HG03457 (cell line): ENCODE results near the gene DCUN1D5.

Experiments used
- ATAC-seq: cut with Tn5 transposase; IDR thresholded peaks from one replicate; pipeline ENCODE4 v1.9.1; 2021; ENCODE audit warnings: moderate number of reproducible peaks; ENCODE audit not compliant: unreplicated experiment

The DCUN1D5 gene

DNA sequence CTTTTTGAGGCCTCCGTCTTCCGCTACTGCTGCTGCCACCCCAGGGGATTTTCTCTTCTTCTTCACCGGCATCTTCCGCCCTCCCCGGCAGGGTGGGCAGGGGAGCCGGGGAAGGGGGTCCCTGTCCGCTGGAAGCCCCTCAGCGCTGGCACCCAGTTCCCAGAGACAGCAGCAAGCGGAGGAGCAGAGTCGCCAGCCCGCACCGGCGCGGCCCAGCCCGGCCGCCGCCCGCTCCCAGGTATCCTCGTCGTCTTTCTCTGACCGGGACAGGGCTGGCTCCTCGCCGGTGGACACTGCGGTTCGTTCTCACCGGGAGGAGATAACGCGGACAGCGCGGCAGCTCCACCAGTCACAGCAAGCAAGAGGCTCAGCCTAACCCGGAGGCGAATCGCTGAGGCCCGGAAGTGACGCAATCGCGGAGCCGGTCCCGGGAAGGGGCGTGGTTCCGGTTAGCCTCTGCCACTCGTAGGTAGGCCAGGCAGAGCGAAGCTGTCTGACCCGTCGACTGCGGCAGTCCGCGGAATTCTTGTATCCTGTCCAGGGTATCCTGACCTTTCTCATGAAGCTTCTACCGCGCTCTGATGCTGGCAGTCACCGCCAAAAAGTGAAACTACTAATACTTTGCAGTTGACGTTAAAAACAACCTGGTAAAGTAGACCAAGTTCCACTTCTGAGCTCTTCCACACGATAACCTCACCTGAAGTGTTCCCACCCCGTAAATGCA is at the start of gene DCUN1D5:
DCUN1D5 (minus strand) TSS at position 360 of the 724 bp plus-strand sequence; CDS start at position 72, 288 bp downstream.
- ATAC-seq, result peak; percentile 99

DNA sequence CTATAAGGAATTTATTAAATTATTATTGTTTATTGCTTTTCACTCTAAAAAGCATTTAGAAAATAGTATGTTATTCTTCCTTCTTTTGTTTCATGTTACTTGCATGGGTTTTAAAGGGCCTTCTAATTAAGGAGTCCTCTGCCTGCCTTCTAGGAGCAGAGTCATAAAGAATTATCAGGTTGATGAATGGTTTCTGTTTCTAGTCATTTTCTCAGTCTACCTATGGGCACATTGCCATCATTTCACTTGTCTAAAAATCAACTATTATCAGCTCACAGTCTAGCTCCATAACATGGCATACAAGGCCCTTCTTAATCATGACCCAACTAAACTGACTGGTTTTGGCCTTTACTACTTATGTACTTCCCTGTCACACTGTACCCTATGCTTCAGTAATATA is 33.5 kb upstream of the DCUN1D5 start:
- no peak for ATAC-seq

- no peak for ATAC-seq
Observed at GRCh38 chr11:103114836-103115235, 22.9 kb upstream of the DCUN1D5 start.

GRCh38 chr11:103112364-103112763 is 20.4 kb upstream of the DCUN1D5 start:
- no peak for ATAC-seq

- no peak for ATAC-seq
Observed at GRCh38 chr11:103111400-103111799, 19.4 kb upstream of the DCUN1D5 start.

- no peak for ATAC-seq
Observed at GRCh38 chr11:103110391-103110790, 18.4 kb upstream of the DCUN1D5 start.

DNA sequence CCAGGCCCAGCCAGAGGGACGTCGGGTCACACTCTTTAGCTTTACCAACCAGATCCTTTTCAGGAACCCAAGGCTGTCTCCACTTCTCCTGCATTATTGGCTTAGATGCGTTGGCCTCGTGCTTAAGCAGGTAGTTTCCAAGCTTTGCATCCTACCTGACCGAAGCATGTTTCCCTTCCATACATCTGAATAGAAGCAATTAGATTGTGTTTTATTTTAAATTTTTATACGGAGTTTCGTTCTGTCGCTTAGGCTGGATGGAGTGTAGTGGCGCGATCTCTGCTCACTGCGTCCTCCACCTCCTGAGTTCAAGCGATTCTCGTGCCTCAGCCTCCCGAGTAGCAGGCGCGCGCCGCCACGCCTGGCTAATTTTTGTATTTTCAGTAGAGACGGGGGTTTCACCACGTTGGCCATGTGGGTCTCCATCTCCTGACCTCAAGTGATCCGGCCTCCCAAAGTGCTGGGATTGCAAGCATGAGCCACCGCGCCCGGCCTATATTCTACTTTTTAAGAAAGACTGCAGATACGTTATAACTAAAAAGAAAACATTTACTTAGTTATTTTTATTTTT is 17.9 kb upstream of the DCUN1D5 start:
- ATAC-seq, result peak; percentile 10

- ATAC-seq, result peak; percentile 100
Observed at GRCh38 chr11:103108933-103109817, 17.2 kb upstream of the DCUN1D5 start, which contains the start of gene DYNC2H1. DYNC2H1 (plus strand) TSS chr11:103109426; CDS start chr11:103109575, 149 bp downstream.

GRCh38 chr11:103097279-103097678 is 5.3 kb upstream of the DCUN1D5 start:
- no peak for ATAC-seq

GRCh38 chr11:103091064-103091800 is 728 bp downstream of the DCUN1D5 start:
- ATAC-seq, result peak; percentile 22

GRCh38 chr11:103086461-103086860 is 5.5 kb downstream of the DCUN1D5 start:
- ATAC-seq, result no peak

- ATAC-seq, result no peak
Observed at GRCh38 chr11:103085758-103086365, 6.1 kb downstream of the DCUN1D5 start.

GRCh38 chr11:103079833-103080232 is 12.1 kb downstream of the DCUN1D5 start:
- no peak for ATAC-seq

- ATAC-seq, result no peak
Observed at GRCh38 chr11:103078710-103079109, 13.2 kb downstream of the DCUN1D5 start.

GRCh38 chr11:103077554-103077953 is 14.4 kb downstream of the DCUN1D5 start:
- no peak for ATAC-seq

GRCh38 chr11:103076361-103076760 is 15.6 kb downstream of the DCUN1D5 start:
- ATAC-seq, result no peak

DNA sequence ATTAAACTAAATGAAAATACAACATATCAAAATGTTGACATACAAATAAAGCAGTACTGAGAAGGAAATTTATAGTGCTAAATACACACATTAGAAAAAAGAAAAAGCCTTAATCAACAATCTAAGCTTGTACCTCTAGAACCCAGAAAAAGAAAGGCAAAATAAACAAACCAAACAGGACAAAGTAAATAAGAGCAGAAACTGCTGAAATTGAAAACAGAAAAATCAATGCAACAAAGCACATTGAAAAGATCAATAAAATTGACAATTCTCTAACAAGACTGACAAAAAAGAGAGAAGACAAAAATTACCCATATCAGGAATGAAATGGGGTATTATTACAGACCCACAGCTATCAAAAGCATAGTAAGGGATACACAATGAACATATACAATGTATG is 21.0 kb downstream of the DCUN1D5 start:
- no peak for ATAC-seq

- ATAC-seq, result no peak
Observed at GRCh38 chr11:103070142-103070541, 21.8 kb downstream of the DCUN1D5 start.

GRCh38 chr11:103069367-103069766 is 22.6 kb downstream of the DCUN1D5 start:
- no peak for ATAC-seq

- no peak for ATAC-seq
Observed at GRCh38 chr11:103067118-103067517, 24.8 kb downstream of the DCUN1D5 start.
